CD14-positive monocyte (primary cell): ENCODE results near the gene RSPRY1. TPM values are rescaled to one million over a fixed set of nuclear protein-coding genes. Genes with fewer than 3 reads are reported as not detected.

Experiments
- DNase-seq, 3 donors: peaks; one replicate each; pipeline ENCODE4 v3.0.0-alpha.2; 2011 to 2022
- H2AFZ ChIP-seq: 2 replicates; pipeline ENCODE4 v1.6.0; 2012; ENCODE audit warnings: mild to moderate bottlenecking, low read depth, low read length, inconsistent platforms; ENCODE audit not compliant: insufficient read depth, poor library complexity, severe bottlenecking
- H3K27ac ChIP-seq, 2 donors: 1 replicate in 1 of 2; 2 replicates in 1 of 2; pipeline ENCODE4 v1.5.1; 2012 to 2013; ENCODE audit warnings: low read length in 2 of 2, control low read depth in 1 of 2, inconsistent platforms in 1 of 2, low read depth in 1 of 2, mild to moderate bottlenecking in 1 of 2
- H3K27me3 ChIP-seq, 2 donors: one replicate each; pipeline versions ENCODE4 v1.6.0 to v1.6.1; 2011 to 2013; ENCODE audit warnings: low read length in 2 of 2; ENCODE audit not compliant: control insufficient read depth in 2 of 2, insufficient read depth in 2 of 2
- H3K36me3 ChIP-seq, 2 donors: replicated peaks in 1 of 2; 1 replicate in 1 of 2; 2 replicates in 1 of 2; pipeline versions ENCODE4 v1.5.1 to v1.6.1; 2012 to 2013; ENCODE audit warnings: low read length in 2 of 2, control low read depth in 1 of 2, inconsistent platforms in 1 of 2, mild to moderate bottlenecking in 1 of 2; ENCODE audit not compliant: insufficient read depth in 2 of 2, control insufficient read depth in 1 of 2
- H3K4me1 ChIP-seq, 2 donors: 1 replicate in 1 of 2; 2 replicates in 1 of 2; pipeline versions ENCODE4 v1.5.1 to v1.6.1; 2012 to 2013; ENCODE audit warnings: low read length in 2 of 2, control low read depth in 1 of 2, inconsistent platforms in 1 of 2, mild to moderate bottlenecking in 1 of 2, moderate library complexity in 1 of 2; ENCODE audit not compliant: insufficient read depth in 2 of 2, control insufficient read depth in 1 of 2
- H3K4me2 ChIP-seq: replicated peaks from 2 replicates; pipeline ENCODE3; 2012; ENCODE audit warnings: low read length, moderate library complexity, mild to moderate bottlenecking; ENCODE audit not compliant: poor library complexity, severe bottlenecking; ENCODE audit errors: extremely low read depth
- H3K4me3 ChIP-seq, 3 experiments: fragments of 200-600 bp in 1 of 3; sonication (generic) in 1 of 3; replicated peaks in 1 of 3; 1 replicate in 2 of 3; 2 replicates in 1 of 3; pipeline ENCODE4 v1.5.1; 2011 to 2013; ENCODE audit warnings: low read length in 3 of 3, mild to moderate bottlenecking in 3 of 3, control low read depth in 2 of 3, low read depth in 2 of 3, inconsistent platforms in 1 of 3, moderate library complexity in 1 of 3
- H3K79me2 ChIP-seq: 2 replicates; pipeline ENCODE4 v1.6.0; 2012; ENCODE audit warnings: mild to moderate bottlenecking, control low read depth, inconsistent platforms, low read length, moderate library complexity; ENCODE audit not compliant: insufficient read depth
- H3K9ac ChIP-seq: 2 replicates; pipeline ENCODE4 v1.6.0; 2017; ENCODE audit warnings: low read length, mild to moderate bottlenecking; ENCODE audit not compliant: insufficient read depth, poor library complexity, severe bottlenecking
- H3K9me3 ChIP-seq, 2 donors: replicated peaks in 1 of 2; 1 replicate in 1 of 2; 2 replicates in 1 of 2; pipeline versions ENCODE4 v1.5.1 to v1.6.1; 2012 to 2013; ENCODE audit warnings: low read length in 2 of 2, control low read depth in 1 of 2; ENCODE audit not compliant: control insufficient read depth in 1 of 2, insufficient read depth in 1 of 2
- H4K20me1 ChIP-seq: 2 replicates; pipeline ENCODE4 v1.6.0; 2012; ENCODE audit warnings: mild to moderate bottlenecking, low read length, control low read depth, moderate library complexity; ENCODE audit not compliant: insufficient read depth
- H3K27ac Mint-ChIP-seq, 7 donors: one replicate each; pipeline ENCODE4 v1.8.0; 2020; ENCODE audit warnings: mild to moderate bottlenecking in 7 of 7, mixed read lengths in 7 of 7, moderate library complexity in 6 of 7, inconsistent platforms in 2 of 7
- H3K27me3 Mint-ChIP-seq, 3 donors: one replicate each; pipeline ENCODE4 v1.8.0; 2021 to 2022; ENCODE audit warnings: low read depth in 3 of 3, mild to moderate bottlenecking in 3 of 3, mixed read lengths in 3 of 3, moderate library complexity in 3 of 3, inconsistent platforms in 1 of 3
- H3K36me3 Mint-ChIP-seq, 2 donors: one replicate each; pipeline ENCODE4 v1.8.0; 2020; ENCODE audit warnings: mixed read lengths in 2 of 2, inconsistent platforms in 1 of 2, mild to moderate bottlenecking in 1 of 2
- H3K4me1 Mint-ChIP-seq: one replicate; pipeline ENCODE4 v1.8.0; 2020; ENCODE audit warnings: mild to moderate bottlenecking, mixed read lengths
- H3K4me3 Mint-ChIP-seq, 2 donors: one replicate each; pipeline ENCODE4 v1.8.0; 2020; ENCODE audit warnings: mild to moderate bottlenecking in 2 of 2, mixed read lengths in 2 of 2, moderate library complexity in 1 of 2
- H3K9me3 Mint-ChIP-seq, 7 donors: one replicate each; pipeline ENCODE4 v1.8.0; 2020 to 2022; ENCODE audit warnings: mixed read lengths in 7 of 7, mild to moderate bottlenecking in 6 of 7, moderate library complexity in 6 of 7, inconsistent platforms in 2 of 7
- WGBS: methylation state at CpG from one replicate; pipeline ENCODE4 v1.1.5; 2013; ENCODE audit warnings: missing lambda C conversion rate; ENCODE audit not compliant: insufficient coverage; 5-methylcytosine and 5-hydroxymethylcytosine counted together
- intact Hi-C, 2 donors: fragments of 100-400 bp; cut with micrococcal nuclease; formaldehyde crosslinking; loops; one replicate each; pipeline versions ENCODE4 v1.15.0 to v1.15.1; 2023
- polyA plus RNA-seq, 3 donors: library from polyadenylated mRNA; depleted of rRNA in 1 of 3; unstranded in 2 of 3; stranded (reverse) in 1 of 3; fragments of 300-500 nt in 2 of 3; fragments of >200 nt in 1 of 3; fragmentation: Illumina TruSeq in 2 of 3; gene quantifications; 1 replicate in 2 of 3; 2 replicates in 1 of 3; pipeline ENCODE4 v1.2.3, GENCODE V29; 2012 to 2021
- TF ChIP-seq, protein P1 (sequence below): fragments of 200-600 bp; IDR thresholded peaks from one replicate; pipeline ENCODE4 v1.8.0; 2022; ENCODE audit warnings: antibody characterized with exemption, mild to moderate bottlenecking

Gene RSPRY1
- polyA plus RNA-seq, 3 donors, result 15.7 to 28.3 (median 21.3) TPM

DNA sequence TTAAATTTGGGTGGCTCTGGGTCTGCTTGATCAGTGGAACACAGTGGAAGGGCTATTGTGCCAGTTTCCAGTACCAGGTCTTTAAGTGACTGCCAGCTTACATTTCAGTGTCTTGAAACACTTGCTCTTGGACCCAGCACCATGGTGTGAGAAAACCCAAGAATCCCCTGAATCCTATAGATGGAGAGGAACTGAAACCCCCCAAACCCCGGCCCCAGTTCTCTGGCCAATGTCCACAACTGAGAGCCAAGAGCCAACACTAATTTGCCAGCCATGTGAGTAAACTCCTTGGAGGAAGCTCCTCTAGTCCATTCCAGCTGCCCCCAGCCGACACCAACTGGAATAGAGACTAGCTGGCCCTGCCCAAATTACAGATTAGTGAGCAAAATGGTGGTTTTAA is 56.5 kb downstream of the RSPRY1 start:
- Mint-ChIP-seq H3K27me3 (no peaks in the 10 kb centered on the region), H3K4me3 (no peak overlapping the region), H3K4me1 (peaks cover 29% of the 10 kb centered on the region), H3K36me3 (peaks cover 22 to 26% of the 10 kb centered on the region in 2 donors), H3K9me3 (no peaks in the 10 kb centered on the region), H3K27ac (peak overlapping the region in 1 of 7 donors; percentile 18)
- Histone ChIP-seq H3K27ac (no peak overlapping the region), H3K4me3 (no peak overlapping the region), H4K20me1 (no peaks in the 10 kb centered on the region), H3K9me3 (no peaks in the 10 kb centered on the region), H3K36me3 (peaks cover 19 to 36% of the 10 kb centered on the region in 2 donors), H3K27me3 (no peaks in the 10 kb centered on the region), H3K4me1 (peaks cover 27 to 36% of the 10 kb centered on the region in 2 donors), H2AFZ (no peak overlapping the region), H3K9ac (no peak overlapping the region), H3K79me2 (peaks cover 16% of the 10 kb centered on the region), H3K4me2 (no peak overlapping the region)
- TF ChIP-seq, protein P1, sequence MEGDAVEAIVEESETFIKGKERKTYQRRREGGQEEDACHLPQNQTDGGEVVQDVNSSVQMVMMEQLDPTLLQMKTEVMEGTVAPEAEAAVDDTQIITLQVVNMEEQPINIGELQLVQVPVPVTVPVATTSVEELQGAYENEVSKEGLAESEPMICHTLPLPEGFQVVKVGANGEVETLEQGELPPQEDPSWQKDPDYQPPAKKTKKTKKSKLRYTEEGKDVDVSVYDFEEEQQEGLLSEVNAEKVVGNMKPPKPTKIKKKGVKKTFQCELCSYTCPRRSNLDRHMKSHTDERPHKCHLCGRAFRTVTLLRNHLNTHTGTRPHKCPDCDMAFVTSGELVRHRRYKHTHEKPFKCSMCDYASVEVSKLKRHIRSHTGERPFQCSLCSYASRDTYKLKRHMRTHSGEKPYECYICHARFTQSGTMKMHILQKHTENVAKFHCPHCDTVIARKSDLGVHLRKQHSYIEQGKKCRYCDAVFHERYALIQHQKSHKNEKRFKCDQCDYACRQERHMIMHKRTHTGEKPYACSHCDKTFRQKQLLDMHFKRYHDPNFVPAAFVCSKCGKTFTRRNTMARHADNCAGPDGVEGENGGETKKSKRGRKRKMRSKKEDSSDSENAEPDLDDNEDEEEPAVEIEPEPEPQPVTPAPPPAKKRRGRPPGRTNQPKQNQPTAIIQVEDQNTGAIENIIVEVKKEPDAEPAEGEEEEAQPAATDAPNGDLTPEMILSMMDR, result no peak
- no peak for DNase-seq
- WGBS, result 80% methylated on average over 1 of the region's 2 CpGs
- intact Hi-C loops, result loop anchor here in 1 of 2 donors (10.0 kb wide), 1 partner anchor 58 kb away; the partner anchor contains the start of genes PSME3IP1 and RSPRY1

DNA sequence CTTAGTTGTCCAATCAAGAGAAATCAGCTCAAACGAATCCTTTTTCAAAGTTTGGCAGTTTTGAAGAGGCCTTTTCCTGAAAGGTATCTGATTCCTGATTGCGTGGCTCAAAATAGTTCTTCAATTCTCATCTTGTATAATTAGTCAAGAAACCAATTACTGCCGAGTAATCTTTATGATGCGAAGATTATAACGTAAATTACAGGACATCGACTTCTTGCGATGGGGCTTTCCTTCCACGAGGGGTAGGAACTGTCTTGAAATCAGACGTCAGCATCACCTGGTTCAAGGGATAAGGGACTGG is 58.3 kb downstream of the RSPRY1 start:
- Histone ChIP-seq H3K4me1 (peaks cover 27 to 36% of the 10 kb centered on the region in 2 donors), H4K20me1 (no peaks in the 10 kb centered on the region), H3K27me3 (no peaks in the 10 kb centered on the region), H3K9me3 (no peaks in the 10 kb centered on the region), H3K9ac (peak overlapping the region; percentile 92), H3K36me3 (peaks cover 19 to 36% of the 10 kb centered on the region in 2 donors), H3K79me2 (peaks cover 16% of the 10 kb centered on the region), H3K4me2 (peak overlapping the region; percentile 91), H3K27ac (peak overlapping the region; percentile 75 to 98), H3K4me3 (peak overlapping the region; percentile 43 to 84 (median 46)), H2AFZ (peak overlapping the region; percentile 97)
- TF ChIP-seq, protein P1, result no peak
- Mint-ChIP-seq H3K27ac (peak overlapping the region; percentile 96 to 99 (median 98)), H3K9me3 (no peaks in the 10 kb centered on the region), H3K4me1 (peaks cover 29% of the 10 kb centered on the region), H3K27me3 (no peaks in the 10 kb centered on the region), H3K36me3 (peaks cover 21 to 25% of the 10 kb centered on the region in 2 donors), H3K4me3 (peak overlapping the region; percentile 86 to 92)
- intact Hi-C loops, result loop anchor here in 1 of 2 donors (10.0 kb wide), 1 partner anchor 60 kb away; the partner anchor contains the start of genes PSME3IP1 and RSPRY1
- DNase-seq, result peak in 1 of 3 donors; percentile 88
- 3% methylated on average over 6 of the region's 9 CpGs for WGBS
